Mucosa of stomach (tissue), 1 donor: ENCODE measurements around the gene PPARA.

Experiments
- H3K27me3 ChIP-seq: one replicate; pipeline ENCODE4 v1.7.0; 2013; ENCODE audit warnings: mild to moderate bottlenecking, low read length; ENCODE audit not compliant: control insufficient read depth, insufficient read depth
- H3K36me3 ChIP-seq: one replicate; pipeline ENCODE4 v1.7.0; 2013; ENCODE audit warnings: low read length; ENCODE audit not compliant: control insufficient read depth, insufficient read depth
- H3K4me1 ChIP-seq: one replicate; pipeline ENCODE4 v1.7.0; 2013; ENCODE audit warnings: mild to moderate bottlenecking, low read length; ENCODE audit not compliant: control insufficient read depth, insufficient read depth
- H3K4me3 ChIP-seq: one replicate; pipeline ENCODE4 v1.7.0; 2013; ENCODE audit warnings: low read length
- H3K9ac ChIP-seq: one replicate; pipeline ENCODE4 v1.7.0; 2013; ENCODE audit warnings: mild to moderate bottlenecking, low read length, moderate library complexity
- H3K9me3 ChIP-seq: one replicate; pipeline ENCODE4 v1.7.0; 2013; ENCODE audit warnings: mild to moderate bottlenecking, low read length, moderate library complexity; ENCODE audit not compliant: control insufficient read depth
- donor health status: Pancreatic carcinoma.

Gene PPARA

DNA sequence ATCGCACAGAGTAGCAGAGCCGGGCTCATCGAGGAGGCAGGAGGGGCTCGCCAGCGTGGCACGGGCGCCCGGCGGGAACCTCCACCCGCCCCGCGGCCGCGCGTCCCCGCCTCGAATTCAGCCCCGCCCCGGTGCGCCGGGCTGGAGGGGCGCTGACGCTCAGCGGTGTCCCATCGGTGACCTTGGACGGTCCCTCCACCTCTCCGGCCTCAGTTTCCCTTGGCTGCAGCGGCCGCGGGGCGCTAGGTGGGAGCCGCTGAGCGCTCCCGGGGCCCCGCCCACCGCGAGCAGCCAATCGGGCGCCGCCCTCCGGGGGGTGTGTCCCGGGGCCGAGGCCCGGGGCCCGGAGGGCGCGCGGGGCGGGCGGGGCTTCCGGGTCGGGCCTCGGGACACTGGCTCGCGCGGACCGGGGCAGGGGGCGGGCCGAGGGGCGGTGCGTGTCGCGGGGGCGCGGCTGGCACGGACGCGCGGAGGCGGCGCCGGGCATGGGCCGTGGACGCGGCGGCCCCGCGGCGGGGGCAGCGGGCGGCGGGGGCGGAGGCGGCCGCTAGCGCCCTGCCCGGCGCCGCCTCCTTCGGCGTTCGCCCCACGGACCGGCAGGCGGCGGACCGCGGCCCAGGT lies at the start of gene PPARA:
Gene PPARA (plus strand): TSS at position 493 of the 621 bp plus-strand sequence. CDS start 47,858 bp downstream, outside the sequence.
- H3K9ac ChIP-seq = peak within 1 kb of the TSS; percentile 84

DNA sequence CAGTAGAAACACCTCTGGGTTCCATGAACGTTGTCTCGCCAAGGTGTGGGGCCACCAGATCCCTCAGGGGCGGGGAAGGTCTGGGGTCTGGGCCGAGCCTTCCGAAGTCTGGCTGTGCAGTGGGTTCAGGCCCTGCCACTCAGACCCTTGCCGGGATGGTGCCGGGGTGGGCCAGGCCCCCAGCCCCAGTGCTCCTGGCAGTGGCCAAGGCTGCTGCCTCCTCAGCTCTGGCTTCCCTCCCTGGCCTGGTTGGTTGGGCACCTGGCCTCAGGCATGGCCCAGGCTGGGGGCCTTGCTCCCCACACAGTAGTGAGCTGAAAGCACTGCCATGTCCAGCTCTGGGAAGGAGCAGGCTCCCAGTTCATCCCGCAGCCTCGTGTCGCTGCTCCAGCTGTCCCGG lies 48.2 kb upstream of the PPARA start:
- Histone ChIP-seq H3K27me3 (no peaks in the 10 kb centered on the region), H3K4me1 (peaks cover 73% of the 10 kb centered on the region), H3K9me3 (no peaks in the 10 kb centered on the region), H3K4me3 (no peak overlapping the region), H3K36me3 (peaks cover 51% of the 10 kb centered on the region), H3K9ac (no peak overlapping the region)

More for the DNA sequence above, at the start of gene PPARA:
- Histone ChIP-seq H3K4me1 (peaks cover 30% of the 10 kb centered on the region), H3K9me3 (no peaks in the 10 kb centered on the region), H3K27me3 (peaks cover 6% of the 10 kb centered on the region), H3K4me3 (peak within 1 kb of the TSS; percentile 74), H3K36me3 (no peaks in the 10 kb centered on the region)

DNA sequence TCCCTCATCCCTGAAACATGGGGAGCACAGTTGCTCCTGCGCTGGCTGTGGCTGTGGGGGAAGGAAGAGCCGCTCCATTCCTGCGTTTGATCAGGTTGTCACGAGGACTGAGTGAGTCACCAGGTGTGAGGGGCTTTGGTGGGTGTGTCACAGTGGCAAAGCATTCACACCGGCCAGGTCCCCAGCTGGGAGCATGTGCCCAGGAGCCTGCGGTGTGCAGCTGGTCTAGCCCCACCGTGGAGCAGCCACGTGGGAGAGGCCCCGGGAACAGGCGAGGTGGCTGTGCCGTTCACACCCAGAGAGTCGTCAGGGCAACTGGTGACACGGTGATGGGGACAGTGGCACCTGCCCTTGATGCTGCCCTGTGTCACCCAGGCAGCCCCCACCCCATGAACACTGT lies 47.6 kb upstream of the PPARA start:
- no peaks in the 10 kb centered on the region for H3K27me3 ChIP-seq
- H3K36me3 ChIP-seq = peaks cover 51% of the 10 kb centered on the region
- no peaks in the 10 kb centered on the region for H3K9me3 ChIP-seq
- peaks cover 74% of the 10 kb centered on the region for H3K4me1 ChIP-seq
- H3K4me3 ChIP-seq = no peak overlapping the region
- peak overlapping the region; percentile 22 for H3K9ac ChIP-seq

DNA sequence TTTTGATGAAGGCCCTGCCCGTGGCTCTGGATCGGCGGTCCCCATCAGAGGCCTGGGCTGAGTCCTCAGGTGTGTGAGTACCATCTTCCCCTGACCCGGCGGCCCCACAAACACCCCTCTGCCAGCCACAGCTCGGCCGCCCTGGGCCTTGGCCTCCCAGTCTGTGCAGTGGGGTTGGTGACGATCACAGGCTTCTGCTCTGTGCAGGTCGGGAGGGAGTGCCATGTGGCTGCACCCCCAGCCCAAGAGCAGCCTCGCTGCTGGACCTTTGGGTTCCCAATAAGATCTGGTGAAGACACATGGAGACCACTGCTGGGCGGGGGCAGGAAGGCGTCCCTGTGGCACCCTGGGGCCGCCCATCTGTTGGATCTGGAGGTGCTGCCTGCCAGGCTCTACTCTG lies 47.1 kb upstream of the PPARA start:
- H3K4me1 ChIP-seq = peaks cover 74% of the 10 kb centered on the region
- no peaks in the 10 kb centered on the region for H3K9me3 ChIP-seq
- peak overlapping the region; percentile 22 for H3K9ac ChIP-seq
- no peak overlapping the region for H3K4me3 ChIP-seq
- peaks cover 47% of the 10 kb centered on the region for H3K36me3 ChIP-seq
- H3K27me3 ChIP-seq = no peaks in the 10 kb centered on the region

DNA sequence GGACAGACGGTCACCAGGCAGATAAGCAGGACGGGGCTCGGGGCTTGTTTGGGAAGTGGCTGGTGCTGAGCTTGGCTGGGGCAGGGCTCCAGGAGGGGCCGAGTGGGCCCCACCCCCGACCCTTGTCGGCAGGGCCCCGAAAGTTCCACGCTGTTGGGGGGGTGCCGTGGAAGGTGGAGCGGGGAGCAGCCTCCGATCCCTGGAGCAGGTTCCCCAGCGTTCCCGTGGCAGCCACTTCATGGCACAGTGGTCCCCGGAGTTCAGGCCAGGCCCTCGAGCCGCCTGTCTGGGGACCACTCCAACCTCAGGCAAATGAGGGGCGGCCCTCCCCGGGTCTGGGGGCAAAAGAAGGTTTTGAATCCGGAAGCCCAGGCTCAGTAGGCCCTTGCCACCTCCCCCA lies 46.7 kb upstream of the PPARA start:
- Histone ChIP-seq H3K27me3 (no peaks in the 10 kb centered on the region), H3K9ac (peak overlapping the region; percentile 22), H3K9me3 (no peaks in the 10 kb centered on the region), H3K36me3 (peaks cover 42% of the 10 kb centered on the region), H3K4me3 (no peak overlapping the region), H3K4me1 (peaks cover 79% of the 10 kb centered on the region)

DNA sequence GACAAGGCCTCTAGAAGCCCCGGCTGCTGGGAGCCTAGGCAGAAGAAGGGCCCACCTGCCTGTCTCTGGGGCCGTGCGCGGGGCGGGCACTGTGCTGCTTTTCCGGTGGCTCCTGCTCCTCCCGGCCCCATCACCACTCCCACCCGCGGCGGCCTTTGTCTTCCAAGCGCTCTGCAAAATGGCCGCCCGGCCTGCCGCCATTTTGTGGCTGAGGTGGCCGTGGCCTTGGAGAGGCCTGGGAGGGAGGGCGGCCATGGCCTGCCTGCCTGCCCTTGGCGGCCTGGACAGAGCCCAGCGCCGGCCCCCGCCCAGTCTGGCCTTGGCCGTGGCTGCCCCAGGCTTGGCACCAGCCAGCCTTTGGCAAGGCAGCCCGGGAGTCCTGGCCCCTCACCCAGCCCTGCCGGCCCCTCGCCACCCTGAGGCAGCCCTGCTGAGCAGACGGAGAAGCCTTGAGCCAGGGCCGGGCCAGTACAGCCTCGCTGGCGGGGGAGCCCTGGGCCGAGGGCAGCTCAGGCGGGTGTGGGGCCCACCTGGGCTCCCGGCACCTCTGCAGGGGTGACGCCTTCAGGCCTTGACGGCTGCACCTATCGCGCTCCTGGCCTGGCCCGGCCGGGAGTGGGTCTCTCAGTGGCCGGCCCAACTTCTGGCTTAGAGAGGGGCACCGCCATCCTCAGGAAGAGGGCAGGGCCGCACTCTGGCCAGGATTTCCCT lies 46.0 kb upstream of the PPARA start:
- peaks cover 36% of the 10 kb centered on the region for H3K36me3 ChIP-seq
- H3K9ac ChIP-seq = peak overlapping the region; percentile 34
- H3K4me1 ChIP-seq = peaks cover 85% of the 10 kb centered on the region
- no peak overlapping the region for H3K4me3 ChIP-seq
- no peaks in the 10 kb centered on the region for H3K27me3 ChIP-seq
- no peaks in the 10 kb centered on the region for H3K9me3 ChIP-seq

DNA sequence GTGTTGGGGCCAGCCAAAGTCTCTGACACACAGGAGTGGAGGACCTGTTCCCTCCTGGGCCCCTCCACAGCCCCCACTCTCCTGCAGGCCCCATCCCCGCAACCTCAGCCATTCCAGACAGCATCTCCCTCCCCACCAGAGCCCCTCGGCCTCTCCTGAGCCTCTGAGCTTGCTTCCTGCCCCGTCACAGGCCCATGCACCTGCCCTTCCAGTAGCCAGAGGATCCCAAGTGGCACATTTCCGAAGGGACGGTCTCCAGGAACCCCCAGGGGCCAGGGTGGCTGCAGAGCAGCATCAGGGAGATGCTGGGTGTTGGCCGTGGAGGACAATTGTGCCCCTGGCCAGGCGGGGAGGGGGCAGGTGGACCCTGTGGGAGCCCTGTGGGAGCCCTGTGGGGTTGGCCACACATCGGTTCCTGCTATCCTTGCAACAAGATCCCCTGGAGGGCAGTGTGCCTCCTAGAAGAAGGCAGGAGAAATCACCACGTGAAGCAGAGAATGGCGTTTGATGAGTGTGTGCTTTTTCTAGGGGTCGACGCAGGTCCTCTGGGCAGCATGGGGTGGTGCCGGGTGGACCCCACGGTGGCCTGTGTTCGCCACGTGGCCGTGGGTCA lies 45.3 kb upstream of the PPARA start:
- no peaks in the 10 kb centered on the region for H3K9me3 ChIP-seq
- peak overlapping the region; percentile 70 for H3K9ac ChIP-seq
- peaks cover 89% of the 10 kb centered on the region for H3K4me1 ChIP-seq
- H3K4me3 ChIP-seq = peak overlapping the region; percentile 15
- peaks cover 35% of the 10 kb centered on the region for H3K36me3 ChIP-seq
- no peaks in the 10 kb centered on the region for H3K27me3 ChIP-seq

DNA sequence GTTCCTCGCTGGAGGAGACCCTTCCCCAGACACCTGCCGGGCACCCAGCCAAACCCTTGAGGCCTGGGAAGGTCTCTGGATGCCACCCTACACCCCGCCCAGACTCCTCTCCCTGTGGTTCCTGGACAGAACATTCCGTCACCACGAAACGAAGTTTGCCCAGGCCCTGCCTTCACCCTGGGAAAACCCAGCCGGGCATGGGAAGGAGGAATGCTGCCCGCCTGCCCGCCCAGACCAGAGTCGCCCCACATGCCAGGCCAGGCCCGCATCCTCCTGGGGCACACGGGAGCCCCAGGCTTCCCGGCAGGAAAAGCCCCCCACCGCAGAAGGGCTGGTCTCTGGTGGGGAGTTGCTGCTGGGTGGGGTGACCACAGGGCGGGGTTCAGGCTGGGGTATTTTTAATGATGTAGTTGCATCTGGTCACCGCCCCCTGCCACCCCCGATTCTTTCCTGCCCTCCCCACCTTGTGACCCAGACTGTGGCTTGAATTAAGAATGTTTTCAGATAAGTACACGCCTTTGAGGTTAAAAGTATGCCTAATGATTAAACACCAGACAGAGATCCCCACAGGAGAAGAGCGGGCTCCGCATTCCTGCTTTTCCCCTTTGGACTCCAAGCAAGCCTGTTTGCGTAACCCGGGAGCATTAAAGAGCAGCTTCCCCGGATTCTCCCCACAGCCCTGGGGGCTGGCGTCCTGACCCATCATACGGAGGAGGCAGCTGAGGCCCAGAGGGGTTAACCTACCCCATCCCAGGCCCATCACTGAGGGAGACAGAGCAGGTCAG lies 44.6 kb upstream of the PPARA start:
- H3K4me1 ChIP-seq = peaks cover 91% of the 10 kb centered on the region
- H3K9ac ChIP-seq = peak overlapping the region; percentile 70
- no peaks in the 10 kb centered on the region for H3K27me3 ChIP-seq
- H3K36me3 ChIP-seq = peaks cover 36% of the 10 kb centered on the region
- H3K9me3 ChIP-seq = no peaks in the 10 kb centered on the region
- no peak overlapping the region for H3K4me3 ChIP-seq

DNA sequence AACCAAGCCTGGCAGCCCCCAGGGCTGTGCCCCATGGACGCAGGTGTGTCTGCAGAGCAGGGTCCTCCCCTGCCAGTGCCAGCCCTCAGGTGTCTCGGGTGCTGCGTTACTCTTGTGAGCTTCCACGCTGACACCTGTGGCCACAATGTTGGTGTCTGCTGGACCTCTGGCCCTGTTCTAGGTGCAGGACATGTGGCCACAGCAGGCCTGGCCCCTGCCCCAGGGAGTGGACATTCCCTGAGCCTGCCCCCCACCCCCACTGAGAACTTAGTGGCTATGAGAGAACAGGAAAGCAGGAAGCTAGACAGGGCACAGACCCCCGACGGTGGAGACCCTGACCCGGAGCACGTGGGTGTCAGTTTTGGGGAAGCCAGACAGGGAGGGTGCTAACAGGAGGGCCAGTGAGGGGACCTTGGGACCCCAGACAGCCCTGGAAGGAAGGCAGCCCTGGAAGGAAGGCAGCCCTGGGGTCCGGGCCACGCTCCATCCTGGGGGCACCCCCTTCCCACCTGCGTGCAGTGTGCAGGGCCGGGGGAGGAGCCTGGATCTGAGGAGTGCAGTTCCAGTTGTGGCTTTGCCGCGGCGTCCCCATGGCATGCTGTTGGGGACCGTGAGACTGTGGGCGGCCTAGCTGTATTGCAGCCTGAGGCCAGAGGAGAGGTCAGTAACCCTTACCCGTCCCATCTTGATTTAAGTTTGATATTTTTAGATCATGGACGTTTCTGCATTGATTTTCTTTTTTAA lies 43.9 kb upstream of the PPARA start:
- H3K36me3 ChIP-seq = peaks cover 36% of the 10 kb centered on the region

DNA sequence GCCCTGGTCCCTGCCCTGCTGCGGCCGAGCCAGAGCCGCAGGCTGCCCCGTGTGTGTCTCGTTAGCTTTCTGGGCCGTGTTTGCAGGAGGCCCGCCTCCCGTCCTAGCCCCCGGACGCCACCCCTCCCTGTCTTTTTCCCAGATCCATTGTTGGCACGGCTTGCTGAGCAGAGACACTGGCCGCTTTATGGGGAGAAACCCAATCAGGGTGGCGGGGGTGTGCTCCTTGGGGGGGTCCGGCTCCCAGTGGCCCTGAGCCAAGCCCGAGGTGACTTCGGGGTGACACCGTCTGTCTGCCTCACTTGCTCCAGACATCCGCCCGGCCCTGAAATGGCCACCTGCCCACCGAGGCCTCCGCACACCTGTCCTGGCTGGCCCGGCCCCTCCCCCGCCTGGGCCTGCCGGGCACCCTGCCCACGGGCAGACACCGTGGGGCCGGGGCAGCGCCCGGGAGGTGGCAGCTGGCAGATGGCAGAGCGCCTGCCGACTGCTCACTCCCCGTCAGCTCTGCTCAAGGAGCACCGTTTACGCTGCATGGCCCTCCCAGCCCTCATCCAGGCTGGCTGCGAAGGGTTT lies 43.1 kb upstream of the PPARA start:
- H3K36me3 ChIP-seq = peaks cover 29% of the 10 kb centered on the region
- H3K27me3 ChIP-seq = no peaks in the 10 kb centered on the region
- H3K4me3 ChIP-seq = no peak overlapping the region
- H3K4me1 ChIP-seq = peaks cover 88% of the 10 kb centered on the region
- H3K9ac ChIP-seq = peak overlapping the region; percentile 52
- no peaks in the 10 kb centered on the region for H3K9me3 ChIP-seq

More for the DNA sequence above, 43.9 kb upstream of the PPARA start:
- no peaks in the 10 kb centered on the region for H3K27me3 ChIP-seq
- no peaks in the 10 kb centered on the region for H3K9me3 ChIP-seq
- peaks cover 94% of the 10 kb centered on the region for H3K4me1 ChIP-seq
- no peak overlapping the region for H3K4me3 ChIP-seq
- peak overlapping the region; percentile 70 for H3K9ac ChIP-seq
